HG03280 (cell line): ENCODE data around the gene LIFR.
"Not testable (repeated sequence)": the region's sequence is repeated elsewhere in the genome, so short reads cannot be mapped to it uniquely, and the experiment has no call there.

ENCODE experiments used
- ATAC-seq: cut with Tn5 transposase; IDR thresholded peaks from one replicate; pipeline ENCODE4 v1.9.1; 2021; ENCODE audit warnings: mild to moderate bottlenecking, moderate library complexity; ENCODE audit not compliant: unreplicated experiment

The LIFR gene, protein sequence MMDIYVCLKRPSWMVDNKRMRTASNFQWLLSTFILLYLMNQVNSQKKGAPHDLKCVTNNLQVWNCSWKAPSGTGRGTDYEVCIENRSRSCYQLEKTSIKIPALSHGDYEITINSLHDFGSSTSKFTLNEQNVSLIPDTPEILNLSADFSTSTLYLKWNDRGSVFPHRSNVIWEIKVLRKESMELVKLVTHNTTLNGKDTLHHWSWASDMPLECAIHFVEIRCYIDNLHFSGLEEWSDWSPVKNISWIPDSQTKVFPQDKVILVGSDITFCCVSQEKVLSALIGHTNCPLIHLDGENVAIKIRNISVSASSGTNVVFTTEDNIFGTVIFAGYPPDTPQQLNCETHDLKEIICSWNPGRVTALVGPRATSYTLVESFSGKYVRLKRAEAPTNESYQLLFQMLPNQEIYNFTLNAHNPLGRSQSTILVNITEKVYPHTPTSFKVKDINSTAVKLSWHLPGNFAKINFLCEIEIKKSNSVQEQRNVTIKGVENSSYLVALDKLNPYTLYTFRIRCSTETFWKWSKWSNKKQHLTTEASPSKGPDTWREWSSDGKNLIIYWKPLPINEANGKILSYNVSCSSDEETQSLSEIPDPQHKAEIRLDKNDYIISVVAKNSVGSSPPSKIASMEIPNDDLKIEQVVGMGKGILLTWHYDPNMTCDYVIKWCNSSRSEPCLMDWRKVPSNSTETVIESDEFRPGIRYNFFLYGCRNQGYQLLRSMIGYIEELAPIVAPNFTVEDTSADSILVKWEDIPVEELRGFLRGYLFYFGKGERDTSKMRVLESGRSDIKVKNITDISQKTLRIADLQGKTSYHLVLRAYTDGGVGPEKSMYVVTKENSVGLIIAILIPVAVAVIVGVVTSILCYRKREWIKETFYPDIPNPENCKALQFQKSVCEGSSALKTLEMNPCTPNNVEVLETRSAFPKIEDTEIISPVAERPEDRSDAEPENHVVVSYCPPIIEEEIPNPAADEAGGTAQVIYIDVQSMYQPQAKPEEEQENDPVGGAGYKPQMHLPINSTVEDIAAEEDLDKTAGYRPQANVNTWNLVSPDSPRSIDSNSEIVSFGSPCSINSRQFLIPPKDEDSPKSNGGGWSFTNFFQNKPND

DNA sequence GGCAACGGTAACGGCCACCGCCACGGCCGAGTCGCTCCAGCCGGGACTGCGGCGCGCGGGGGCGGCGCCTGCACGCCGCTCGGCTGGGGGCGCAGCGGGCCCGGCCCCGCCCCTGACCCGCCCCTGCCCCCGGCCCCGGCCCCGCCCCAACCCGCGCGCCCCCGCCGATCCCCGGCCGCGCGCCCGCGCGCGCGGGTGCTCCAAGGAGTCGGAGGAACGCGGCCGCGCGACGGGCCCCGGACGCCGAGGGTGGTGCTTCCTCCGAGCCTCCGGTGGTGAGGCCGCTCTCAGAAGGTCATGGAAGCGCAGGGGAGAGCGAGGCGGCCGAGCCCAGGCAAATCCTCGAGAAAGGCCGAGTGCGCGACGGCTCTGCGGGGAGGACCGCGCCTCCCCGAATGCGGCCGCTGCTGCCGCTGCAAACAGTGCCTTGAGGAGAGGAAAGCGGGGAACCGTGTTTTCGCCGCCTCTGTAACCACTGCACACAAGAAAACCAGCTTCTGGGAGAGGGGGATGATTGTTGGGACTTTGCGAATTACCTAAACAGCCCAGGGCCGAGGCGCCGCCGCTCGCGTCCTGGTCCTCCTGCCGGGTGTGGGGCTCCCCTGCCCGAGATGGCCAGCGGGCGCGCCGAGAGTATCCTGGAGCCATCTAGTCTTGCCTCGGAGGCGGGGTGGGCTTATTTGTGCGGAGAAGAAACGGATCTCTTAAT is at the start of gene LIFR:
LIFR (minus strand) TSS at position 48 of the 709 bp plus-strand sequence. CDS start 25,999 bp downstream, outside the sequence.
- peak; percentile 57 for ATAC-seq

DNA sequence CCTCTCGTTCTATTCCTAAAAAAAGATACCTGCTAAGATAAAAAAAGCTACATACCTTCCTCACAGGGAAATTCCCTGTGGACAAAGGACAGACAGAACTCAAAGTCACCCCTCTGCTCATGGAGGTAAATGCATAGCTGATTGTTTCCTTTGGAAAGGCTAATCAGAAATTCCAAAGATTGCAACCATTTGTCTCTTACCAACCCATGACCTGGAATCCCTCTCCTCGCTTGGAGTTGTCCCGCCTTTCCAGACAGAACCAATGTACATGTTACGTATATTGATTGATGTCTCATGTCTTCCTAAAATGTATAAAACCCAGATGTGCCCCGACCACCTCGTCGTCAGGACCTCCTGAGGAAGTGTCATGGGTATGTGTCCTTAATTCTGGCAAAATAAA is 49.2 kb upstream of the LIFR start:
- ATAC-seq: no peak

DNA sequence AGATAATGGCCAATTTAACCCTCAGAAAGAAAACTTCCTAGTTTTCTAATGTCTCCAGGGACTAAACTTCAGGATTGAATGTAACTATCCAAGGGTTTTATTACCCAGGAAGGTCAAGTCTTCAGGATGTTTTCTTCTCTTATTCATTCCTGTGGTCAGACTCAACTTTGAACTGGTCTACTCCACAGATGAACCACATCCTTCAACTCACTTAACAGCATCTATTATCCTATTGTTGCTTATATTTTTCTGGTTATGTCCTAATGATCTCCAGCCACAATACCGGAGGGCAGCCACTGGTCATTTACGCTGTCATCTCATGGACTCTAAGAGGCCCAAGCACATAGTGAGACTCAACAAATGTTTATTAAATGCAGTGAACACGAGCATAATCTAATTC is 47.2 kb upstream of the LIFR start:
- no peak for ATAC-seq

DNA sequence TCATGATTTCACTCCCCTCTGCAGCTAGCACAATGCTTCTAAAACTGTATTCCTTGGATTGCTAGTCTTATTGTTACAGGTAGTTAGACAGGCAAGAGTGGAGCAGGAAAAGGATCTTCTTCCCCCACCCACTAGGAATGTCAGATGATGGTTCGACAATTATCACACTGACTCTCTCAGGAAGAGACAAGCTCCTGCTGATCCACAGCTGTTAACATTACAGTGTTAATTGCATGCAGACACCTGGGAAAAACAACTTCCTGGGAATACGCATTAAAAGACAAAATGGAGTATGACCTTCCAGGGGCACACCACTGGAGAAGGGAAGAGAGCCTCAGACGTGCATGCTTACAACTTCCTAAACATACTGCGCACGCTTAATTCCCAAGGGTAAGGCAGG is 46.2 kb upstream of the LIFR start:
- no peak for ATAC-seq

DNA sequence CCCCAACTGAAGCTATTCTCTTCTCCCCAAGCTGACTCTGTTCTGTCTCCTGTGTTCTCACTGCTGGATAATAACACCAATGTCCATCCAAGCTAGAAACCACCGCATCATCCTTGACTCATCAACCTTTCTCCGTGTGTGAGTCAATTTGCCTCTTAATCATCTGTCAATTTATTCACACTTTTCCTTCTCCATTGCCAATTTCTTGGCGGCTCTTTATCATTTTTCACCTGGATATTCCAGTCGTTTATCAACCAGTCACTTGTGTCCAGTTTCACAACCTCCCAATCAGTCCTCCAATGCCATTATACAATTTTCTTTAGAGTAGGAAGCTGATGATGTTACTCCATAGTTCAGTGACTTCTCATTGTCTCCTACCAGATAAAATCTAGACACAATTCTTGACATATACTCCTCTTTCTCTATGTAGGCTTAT is 45.4 kb upstream of the LIFR start:
- ATAC-seq: no peak

DNA sequence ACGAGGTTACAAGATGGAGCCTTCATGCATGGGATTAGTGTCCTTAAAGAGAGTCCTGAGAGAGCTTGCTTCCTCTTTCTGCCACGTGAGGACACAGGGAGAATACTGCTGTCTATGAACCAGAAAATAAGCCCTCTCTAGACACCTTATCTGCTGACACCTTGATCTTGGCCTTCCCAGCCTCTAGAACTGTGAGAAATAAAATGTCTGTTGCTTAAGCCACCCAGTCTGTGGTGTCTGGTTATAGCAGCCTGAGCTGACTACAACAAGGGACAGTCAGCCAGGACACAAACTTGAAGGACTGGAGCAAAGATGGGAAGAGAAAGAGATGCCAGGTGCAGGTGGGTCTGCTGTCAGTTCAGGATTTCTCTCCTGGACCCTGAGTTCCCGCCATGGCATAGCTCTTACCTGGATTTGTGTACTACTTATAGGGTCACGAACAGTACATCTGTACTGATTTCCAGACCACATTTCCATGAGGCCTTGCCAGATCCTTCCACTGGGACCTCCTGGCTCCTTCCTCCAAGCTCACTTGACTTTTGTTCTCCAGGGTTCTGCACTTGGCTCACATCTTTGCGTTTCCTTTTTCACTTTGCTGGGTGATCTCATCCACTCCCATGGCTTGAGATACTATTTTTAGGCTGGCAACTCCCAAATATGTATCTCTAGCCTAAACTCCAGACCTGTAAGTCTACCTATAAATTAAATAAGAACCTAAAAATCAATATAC is 44.9 kb upstream of the LIFR start:
- no peak for ATAC-seq

DNA sequence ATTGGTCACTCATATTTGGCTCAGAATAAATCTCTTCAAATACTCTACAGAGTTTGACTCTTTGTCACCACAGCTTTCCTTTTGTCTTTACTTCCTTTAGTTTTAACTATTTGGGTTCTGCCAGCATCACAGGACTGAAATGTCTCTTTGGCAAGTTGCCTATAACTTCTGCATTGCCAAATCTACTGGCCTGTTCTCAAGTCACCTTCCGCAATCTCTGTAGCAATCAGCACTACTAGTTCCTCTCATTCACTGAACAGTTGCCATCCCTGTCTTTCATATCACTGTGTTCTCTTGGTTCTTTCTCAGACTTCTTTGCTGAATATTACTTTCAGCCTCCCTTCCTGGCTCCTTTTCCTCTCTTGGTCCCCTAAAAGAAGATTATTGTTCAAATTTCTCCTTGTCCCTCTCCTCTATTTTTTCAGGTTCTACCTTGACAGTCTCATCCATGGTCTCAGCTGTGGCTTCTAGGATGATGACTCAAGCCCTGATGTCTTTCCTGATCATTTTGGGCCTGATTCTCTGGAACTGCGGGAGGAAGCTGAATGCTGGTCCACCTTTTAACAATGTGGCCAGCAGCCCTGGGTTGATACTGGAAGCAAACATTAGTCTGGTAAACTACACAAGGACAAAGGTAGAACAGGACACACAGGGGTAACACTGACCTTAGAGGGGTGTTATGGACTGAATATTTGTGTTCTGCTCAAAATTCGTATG is 44.0 kb upstream of the LIFR start:
- no peak for ATAC-seq

DNA sequence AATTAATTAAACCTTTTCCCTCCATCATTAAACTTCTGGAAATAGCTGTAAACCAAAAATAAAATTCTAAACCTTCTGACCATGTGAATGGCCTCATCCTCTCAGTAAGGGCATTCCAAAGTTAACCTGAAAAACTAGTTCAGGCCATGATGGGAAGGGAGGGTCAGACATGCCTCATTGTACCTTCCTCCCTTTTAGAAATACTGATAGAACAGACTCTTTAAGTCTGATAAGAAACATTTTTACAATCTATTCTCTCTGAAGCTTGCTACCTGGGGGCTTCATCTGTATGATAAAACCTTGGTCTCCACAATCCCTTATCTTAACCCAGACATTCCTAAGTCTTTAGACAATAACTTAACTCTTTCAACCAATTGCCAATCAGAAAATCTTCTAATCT is 43.3 kb upstream of the LIFR start:
- not testable (repeated sequence) for ATAC-seq

DNA sequence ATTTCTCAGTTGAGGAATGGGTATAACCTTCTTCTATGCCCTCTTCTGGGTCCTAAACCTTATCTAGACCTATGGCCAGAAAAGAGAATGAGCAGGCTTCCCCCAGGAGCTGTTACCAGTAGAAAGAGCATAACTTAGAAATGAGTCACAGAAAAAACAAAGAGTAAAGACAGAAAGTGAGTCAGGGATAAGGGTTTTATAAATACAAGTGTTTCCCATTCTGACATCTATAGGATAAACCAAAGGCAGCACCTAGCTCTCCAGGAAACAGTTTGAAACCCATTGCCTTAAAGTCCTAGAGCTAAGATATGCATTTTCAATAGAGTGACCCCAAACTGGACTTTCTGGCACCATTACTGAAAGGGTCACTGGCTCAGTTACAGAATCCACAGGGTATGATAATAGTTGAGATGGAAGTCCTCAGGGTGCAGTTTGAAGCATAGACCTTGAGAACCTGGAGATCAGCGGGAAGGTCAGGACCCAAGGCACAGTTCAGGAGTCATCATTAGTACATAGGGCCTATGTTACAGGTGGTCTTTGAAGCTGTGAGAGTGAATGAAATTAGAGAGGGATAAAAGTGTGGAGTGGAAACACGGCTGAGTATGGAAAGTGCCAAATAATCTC is 42.7 kb upstream of the LIFR start:
- ATAC-seq: no peak

DNA sequence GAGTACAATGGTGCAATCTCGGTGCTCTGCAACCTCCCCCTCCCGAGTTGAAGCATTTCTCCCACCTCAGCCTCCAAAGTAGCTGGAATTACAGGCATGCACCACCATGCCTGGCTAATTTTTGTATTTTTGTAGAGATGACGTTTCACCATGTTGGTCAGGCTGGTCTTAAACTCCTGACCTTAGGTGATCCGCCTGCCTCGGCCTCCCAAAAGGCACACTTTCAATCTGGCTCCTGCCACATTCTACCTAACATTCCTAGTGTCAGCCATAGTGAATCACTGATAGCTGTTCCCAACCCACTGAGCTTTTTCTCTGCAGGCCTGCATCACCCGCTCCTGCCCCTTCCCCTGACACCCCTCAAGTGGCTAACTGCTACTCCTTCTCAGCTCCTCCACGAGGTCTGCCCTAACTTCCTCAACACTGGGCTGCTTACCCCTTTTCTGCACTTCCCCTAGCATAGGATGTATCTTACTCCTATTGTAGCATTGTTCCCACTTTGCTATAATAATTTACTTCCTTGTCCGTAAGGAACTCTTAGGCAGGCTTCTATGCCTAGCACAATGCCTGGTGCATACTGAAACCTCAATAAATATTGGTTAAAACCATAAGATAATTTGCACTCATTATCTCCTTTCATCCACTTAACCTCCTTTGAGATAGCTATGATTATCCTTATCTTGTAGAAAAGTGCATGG is 42.0 kb upstream of the LIFR start:
- no peak for ATAC-seq

DNA sequence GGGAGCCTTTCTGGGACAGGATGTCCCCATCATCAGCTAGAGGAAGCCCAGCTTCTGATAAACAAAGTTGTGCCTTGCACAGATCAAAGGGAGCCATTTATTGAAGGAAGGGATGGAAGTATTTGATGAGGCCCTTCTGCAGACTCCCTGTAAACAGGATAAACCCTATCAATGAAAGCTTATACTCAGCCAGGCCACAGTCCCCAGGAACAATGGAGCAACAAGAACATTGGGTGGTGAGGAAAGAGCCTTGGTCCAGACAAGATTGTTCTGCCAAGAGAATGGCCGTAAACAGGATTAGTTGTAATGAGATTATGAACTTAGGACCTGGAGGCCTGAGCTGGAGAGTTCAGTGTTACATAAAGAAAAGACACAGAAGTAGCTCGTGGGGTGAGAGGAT is 40.5 kb upstream of the LIFR start:
- ATAC-seq: no peak

DNA sequence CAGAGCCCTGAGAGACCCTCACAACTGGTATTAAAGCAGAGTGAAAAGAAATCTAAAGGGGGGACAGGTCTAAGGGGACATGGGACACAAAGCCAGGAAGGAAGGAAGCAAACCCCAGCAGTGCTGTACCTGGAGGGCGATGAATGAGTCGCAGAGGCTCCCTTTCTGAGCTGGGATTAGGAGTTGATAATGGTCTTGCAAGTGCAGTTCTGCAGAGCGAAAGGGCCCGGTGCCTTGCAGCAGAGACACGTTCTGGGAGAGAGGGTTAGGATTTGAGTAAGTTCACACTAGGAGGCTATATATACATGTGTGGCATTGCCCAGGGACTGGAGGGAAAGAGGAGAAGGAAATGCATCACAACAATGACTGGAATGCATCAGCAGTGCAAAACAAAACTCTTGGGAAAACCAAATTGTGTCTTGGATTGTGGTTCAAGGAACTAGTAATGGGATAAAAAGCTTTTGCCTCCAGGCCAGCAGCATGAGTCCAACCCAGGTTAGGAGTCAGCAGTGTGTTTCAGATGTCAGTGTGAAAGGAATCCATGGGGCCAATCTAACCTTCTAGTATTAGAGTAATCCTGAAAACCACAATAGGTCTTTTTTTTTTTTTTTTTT is 38.8 kb upstream of the LIFR start:
- no peak for ATAC-seq

DNA sequence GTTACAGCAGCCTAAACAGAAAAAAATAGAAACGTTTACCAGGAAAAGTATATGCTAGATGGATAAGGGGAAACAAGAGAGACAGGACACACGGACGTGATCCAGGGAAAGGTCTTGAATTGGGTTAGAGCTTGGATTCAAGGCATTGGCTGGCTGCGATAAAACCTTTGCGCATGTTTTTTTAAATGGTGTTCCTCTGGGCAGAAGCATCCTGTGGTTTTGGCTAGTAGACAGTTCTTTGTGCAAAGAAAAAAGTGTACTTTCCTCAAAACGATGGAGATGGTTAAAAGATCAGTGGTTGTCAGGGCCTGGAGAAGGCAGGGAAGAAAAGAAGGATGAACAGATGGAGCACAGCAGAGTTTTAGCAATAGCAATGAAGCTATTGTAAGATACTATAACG is 37.5 kb upstream of the LIFR start:
- no peak for ATAC-seq

DNA sequence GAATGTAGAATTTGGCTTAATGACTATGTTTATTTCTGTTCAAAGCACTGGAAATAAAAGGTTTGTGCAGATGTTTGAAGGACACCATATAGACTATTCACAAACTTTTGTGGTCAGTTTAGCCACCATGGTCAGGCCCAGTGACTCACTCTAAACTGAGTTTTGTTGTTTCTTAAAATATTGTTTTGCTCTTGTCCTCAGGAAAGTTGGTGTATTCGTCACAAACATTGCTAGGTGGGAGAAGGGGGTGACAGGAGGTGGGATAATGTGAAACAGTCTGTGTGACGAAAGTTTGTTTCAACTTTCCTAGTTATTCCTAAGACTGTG is 35.0 kb upstream of the LIFR start:
- no peak for ATAC-seq

DNA sequence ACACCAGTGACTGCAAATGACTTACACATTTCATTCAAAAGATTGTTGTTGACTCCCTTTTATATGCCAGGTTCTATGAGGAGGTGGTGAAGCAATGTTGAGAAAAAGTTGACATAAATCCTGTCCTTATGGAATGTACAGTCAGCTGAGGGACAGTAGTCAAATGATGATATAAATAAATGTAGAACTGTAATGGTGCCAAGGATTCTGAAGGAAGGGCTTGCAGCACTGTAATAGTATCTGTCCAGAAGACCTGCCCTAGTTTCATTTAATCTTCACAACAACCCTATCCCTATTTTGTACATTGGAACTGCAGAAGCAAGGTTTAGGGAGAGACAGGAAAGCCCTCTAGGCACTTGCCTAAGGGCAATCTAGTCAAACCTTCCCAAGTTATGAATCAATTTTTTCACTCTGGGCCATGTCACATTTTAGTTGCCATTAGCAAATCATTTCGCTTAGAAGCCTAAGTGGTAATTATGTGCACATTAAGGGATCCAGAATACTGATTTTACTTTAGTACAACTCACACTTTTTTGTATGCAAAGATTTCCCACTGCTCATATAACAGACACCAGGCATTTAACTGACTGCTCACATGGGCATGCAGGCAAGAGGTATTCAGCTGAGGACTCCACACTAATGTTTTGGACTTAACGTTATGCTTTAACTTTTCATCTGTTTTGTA is 34.5 kb upstream of the LIFR start:
- no peak for ATAC-seq

DNA sequence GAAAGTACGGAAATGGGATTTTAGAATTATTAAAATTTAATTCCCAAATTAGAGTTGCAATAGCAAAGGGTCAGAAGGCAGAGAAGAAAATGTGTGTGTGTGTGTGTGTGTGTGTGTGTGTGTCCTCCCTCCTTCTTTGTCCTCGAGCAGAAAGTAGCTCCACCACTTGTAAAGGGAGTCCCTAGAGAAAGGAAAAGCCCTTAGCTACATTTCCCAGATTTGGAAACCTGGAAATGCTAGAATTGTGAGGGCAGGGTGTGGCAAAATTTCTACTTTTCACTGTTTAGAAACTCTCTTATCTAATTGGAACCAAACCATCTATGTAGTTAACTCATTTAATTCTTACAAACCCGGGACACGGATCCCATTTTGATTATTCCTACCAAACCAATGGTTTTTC is 33.2 kb upstream of the LIFR start:
- no peak for ATAC-seq

DNA sequence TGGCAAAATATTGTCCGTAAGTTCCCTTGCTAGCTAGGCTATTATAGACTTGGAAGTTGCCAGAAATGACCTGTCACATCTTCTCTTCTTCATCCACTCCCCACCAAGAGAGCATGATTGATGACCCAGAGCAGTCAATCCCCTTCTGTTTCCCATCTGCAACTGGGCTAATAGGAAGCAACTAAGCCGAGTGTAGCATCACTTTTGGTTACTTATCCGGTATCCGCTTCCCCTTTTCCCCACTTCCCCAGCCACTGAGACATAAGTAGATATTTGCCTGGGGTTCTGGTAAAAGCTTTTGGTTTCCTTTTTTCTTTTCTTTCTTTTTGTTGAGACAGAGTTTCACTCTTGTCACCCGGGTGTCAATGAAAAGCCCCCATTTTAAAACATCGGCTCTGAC is 29.4 kb upstream of the LIFR start:
- ATAC-seq: no peak

DNA sequence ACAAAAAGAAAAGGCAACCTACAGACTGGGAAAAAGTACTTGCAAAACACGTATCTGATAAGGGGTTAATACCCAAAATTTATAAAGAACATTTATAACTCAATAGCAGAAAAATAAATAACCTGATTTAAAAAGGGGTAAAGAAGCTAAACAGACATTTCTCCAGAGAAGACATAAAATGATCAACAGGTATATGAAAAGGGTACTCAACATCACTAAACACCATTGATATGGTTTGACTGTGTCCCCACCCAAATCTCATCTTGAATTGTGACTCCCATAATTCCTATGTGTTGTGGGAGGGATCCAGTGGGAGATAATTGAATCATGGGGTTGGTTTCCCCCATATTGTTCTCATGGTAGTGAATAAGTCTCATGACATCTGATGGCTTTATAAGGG is 27.1 kb upstream of the LIFR start:
- no peak for ATAC-seq
